H1 (cell line): Measurements from ENCODE around the gene ITGB2. TPM values are rescaled to one million over a fixed set of nuclear protein-coding genes. Genes with fewer than 3 reads are reported as not detected.

ENCODE experiments used
- BACH1 ChIP-seq: IDR thresholded peaks from 2 replicates; pipeline ENCODE4 v1.6.1; 2012; ENCODE audit warnings: low read length, improper control_type of control experiment
- CEBPB ChIP-seq: IDR thresholded peaks from 2 replicates; pipeline ENCODE4 v1.6.1; 2012; ENCODE audit warnings: low read depth, low read length
- KDM5A ChIP-seq: fragments of 200-600 bp; IDR thresholded peaks from 2 replicates; pipeline ENCODE4 v1.7.1; 2012; ENCODE audit warnings: mild to moderate bottlenecking, low read length, inconsistent platforms, mixed read lengths
- SP2 ChIP-seq: IDR thresholded peaks from 2 replicates; pipeline ENCODE4 v1.6.1; 2012; ENCODE audit warnings: mild to moderate bottlenecking, low read length, inconsistent platforms
- SRF ChIP-seq: IDR thresholded peaks from 2 replicates; pipeline ENCODE4 v1.6.1; 2011; ENCODE audit warnings: mild to moderate bottlenecking, low read depth, low read length, moderate library complexity
- polyA plus RNA-seq, 7 experiments: library from polyadenylated mRNA; depleted of rRNA in 3 of 7; stranded (reverse) in 5 of 7; unstranded in 2 of 7; fragments of >200 nt in 5 of 7; fragments of 200-250 nt in 2 of 7; gene quantifications; 1 replicate in 5 of 7; 2 replicates in 1 of 7; 4 replicates in 1 of 7; pipeline versions ENCODE4 v1.2.1 to v1.2.3, GENCODE V29; 2011 to 2013; ENCODE audit warnings: missing spikeins in 2 of 7, mixed read lengths in 2 of 7
- total RNA-seq: library from RNA; stranded (reverse); fragmentation: NEBNext Ultra II Directional; extraction: Animal tissue kit (Norgen Biotek cat#: 25700); gene quantifications from 2 replicates; pipeline ENCODE4 v1.2.1, GENCODE V29; 2021

The ITGB2 gene
- total and polyA plus RNA-seq, 2 of the 8 experiments (the other 6 are each of a cell fraction or from before 2014, with no cell fraction given): 0.24 to 0.63 TPM

DNA sequence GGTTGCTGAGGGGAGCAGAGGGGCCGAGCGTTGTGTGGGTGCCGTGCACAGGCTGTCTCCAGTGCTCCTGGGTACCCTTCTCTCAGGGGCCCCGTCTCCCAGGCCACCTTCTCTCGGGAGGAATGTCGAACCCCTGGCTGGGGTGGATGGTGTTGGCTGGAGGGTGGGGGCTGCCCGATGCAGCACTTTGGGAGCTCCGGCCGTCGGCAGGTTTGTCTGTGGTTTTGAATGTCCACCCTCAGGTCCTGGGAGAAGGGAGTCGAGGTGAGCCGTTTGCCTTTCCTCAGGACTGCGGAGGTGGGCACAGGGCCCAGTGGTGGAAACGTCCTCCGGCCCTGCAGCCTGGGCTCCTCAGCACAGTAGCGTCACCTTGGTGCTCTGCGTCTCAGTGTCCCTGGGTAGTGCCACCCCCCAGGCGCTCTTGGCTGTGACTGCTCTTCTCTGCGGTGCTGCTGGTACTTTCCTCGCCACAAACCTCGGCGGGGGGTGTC, 33.6 kb upstream of the ITGB2 start (continued):
- TF ChIP-seq KDM5A (no peak), CEBPB (no peak), SP2 (no peak), BACH1 (no peak), SRF (no peak)
